Uterus (tissue), 4 donors: ENCODE measurements around the gene CPLX1. TPM values are rescaled to one million over a fixed set of nuclear protein-coding genes. Genes with fewer than 3 reads are reported as not detected.

Experiments
- DNase-seq, 2 donors: peaks; one replicate each; pipeline ENCODE4 v3.0.0-alpha.2; 2019 to 2020
- H3K27ac ChIP-seq, 2 donors: fragments of 200-600 bp; sonication (generic); 1 replicate in 1 of 2; 2 replicates in 1 of 2; pipeline ENCODE4 v1.5.1; 2016 to 2018
- H3K27me3 ChIP-seq, 2 donors: fragments of 200-600 bp; sonication (generic); one replicate each; pipeline ENCODE4 v1.5.1; 2018 to 2019; ENCODE audit warnings: control low read depth in 1 of 2
- H3K36me3 ChIP-seq, 2 donors: fragments of 200-600 bp; sonication (generic); one replicate each; pipeline ENCODE4 v1.5.1; 2019; ENCODE audit warnings: control low read depth in 1 of 2
- H3K4me1 ChIP-seq, 2 donors: fragments of 200-600 bp; sonication (generic); one replicate each; pipeline ENCODE4 v1.5.1; 2018 to 2019; ENCODE audit warnings: control low read depth in 1 of 2
- H3K4me3 ChIP-seq, 2 donors: fragments of 200-600 bp; sonication (generic); 1 replicate in 1 of 2; 2 replicates in 1 of 2; pipeline ENCODE4 v1.5.1; 2018 to 2019; ENCODE audit warnings: mild to moderate bottlenecking in 1 of 2
- H3K9me3 ChIP-seq, 2 donors: fragments of 200-600 bp; sonication (generic); one replicate each; pipeline ENCODE4 v1.5.1; 2019; ENCODE audit warnings: control low read depth in 1 of 2
- POLR2A ChIP-seq, 2 donors: fragments of 450-650 bp; IDR thresholded peaks; one replicate each; pipeline ENCODE4 v1.6.1; 2016; ENCODE audit warnings: antibody characterized with exemption in 2 of 2, mild to moderate bottlenecking in 1 of 2, moderate library complexity in 1 of 2
- intact Hi-C: fragments of 100-400 bp; cut with DNase I; formaldehyde crosslinking; loops from one replicate; pipeline ENCODE4 v1.15.1; 2023; ENCODE audit warnings: low total_unique reads
- total RNA-seq, 4 donors: library from RNA; depleted of rRNA in 3 of 4; stranded (reverse); fragments of >200 nt in 3 of 4; gene quantifications; one replicate each; pipeline versions ENCODE4 v1.1.0 to v1.2.4, GENCODE V29; 2014 to 2023
- TF ChIP-seq, protein P1 (sequence below), 4 experiments: fragments of 200-600 bp in 2 of 4; fragments of 450-650 bp in 2 of 4; sonication (generic) in 2 of 4; IDR thresholded peaks; one replicate each; pipeline ENCODE4 v1.5.1; 2016 to 2019; ENCODE audit warnings: antibody characterized with exemption in 4 of 4, mild to moderate bottlenecking in 2 of 4, moderate library complexity in 1 of 4
- donor health status: DM: yes; HTN: yes; CAD: no.

CPLX1 gene
- total RNA-seq, 4 donors from 2014 or later = 0.14 to 15.1 (median 2.0) TPM

DNA sequence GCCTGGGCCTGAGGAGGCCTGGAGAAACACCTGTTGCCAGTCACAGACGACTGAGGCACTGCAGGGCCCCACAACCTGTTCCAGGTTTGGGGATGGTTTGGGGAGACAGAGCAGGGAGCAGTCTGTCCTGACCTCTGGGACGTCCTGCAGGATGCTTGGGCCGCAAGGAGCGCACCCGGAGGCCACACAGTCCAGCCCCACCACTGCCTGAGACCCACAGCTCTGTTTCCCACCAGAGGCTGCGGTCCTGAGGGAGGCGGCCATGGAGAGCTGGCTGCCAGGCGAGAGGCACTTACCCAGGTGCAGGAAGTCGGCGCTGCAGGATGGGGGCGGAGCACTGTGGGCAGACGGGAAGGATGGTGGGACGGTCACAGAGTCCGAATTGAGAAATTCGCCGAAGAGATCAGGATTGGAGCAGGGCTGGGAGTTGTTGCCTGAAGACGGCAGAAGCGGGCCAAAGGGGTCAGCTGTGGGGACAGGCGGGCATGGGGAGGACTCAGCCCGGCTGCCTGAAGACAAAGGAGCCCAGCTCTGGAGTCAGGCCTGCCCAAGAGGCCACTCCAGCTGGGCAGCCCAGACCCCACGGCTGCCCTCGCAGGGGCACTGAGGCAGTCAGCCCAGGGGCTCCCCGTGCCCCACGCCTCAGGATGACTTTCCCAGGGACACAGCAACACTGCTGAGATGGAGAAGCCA lies 40.3 kb upstream of the CPLX1 start:
- H3K4me1 ChIP-seq = no peaks in the 10 kb centered on the region
- H3K9me3 ChIP-seq = no peaks in the 10 kb centered on the region
- H3K27me3 ChIP-seq = no peaks in the 10 kb centered on the region
- intact Hi-C loops = no loop called here
- H3K4me3 ChIP-seq = no peak overlapping the region
- DNase-seq = no peak
- TF ChIP-seq, protein P1, sequence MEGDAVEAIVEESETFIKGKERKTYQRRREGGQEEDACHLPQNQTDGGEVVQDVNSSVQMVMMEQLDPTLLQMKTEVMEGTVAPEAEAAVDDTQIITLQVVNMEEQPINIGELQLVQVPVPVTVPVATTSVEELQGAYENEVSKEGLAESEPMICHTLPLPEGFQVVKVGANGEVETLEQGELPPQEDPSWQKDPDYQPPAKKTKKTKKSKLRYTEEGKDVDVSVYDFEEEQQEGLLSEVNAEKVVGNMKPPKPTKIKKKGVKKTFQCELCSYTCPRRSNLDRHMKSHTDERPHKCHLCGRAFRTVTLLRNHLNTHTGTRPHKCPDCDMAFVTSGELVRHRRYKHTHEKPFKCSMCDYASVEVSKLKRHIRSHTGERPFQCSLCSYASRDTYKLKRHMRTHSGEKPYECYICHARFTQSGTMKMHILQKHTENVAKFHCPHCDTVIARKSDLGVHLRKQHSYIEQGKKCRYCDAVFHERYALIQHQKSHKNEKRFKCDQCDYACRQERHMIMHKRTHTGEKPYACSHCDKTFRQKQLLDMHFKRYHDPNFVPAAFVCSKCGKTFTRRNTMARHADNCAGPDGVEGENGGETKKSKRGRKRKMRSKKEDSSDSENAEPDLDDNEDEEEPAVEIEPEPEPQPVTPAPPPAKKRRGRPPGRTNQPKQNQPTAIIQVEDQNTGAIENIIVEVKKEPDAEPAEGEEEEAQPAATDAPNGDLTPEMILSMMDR (IDR thresholded peaks at IDR 0.05) = no peak
- TF ChIP-seq POLR2A (IDR thresholded peaks at IDR 0.05) = no peak
- H3K27ac ChIP-seq = no peak overlapping the region
- H3K36me3 ChIP-seq = no peaks in the 10 kb centered on the region

DNA sequence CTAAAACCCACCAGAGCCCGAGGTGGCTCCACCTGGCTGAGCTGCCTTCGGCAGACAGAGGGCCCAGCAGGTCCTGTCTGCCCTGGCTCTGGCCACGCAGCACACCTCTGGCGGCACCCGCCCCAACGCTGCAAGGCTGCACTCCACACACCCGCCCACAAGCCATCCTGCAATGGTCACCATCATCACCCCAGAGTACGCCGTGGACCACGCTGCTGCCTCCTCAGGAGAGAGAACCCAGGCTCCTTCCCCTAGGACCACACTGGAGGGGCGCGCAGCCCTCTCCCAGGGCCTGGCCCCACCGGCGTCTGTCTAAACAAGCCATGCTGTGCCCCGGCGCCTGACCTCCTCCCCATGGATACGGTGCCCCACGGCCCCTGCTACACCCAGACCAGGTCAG lies 39.6 kb upstream of the CPLX1 start:
- Histone ChIP-seq H3K4me3 (no peak overlapping the region), H3K36me3 (no peaks in the 10 kb centered on the region), H3K27me3 (no peaks in the 10 kb centered on the region), H3K4me1 (no peaks in the 10 kb centered on the region), H3K27ac (no peak overlapping the region), H3K9me3 (no peaks in the 10 kb centered on the region)
- TF ChIP-seq POLR2A (IDR thresholded peaks at IDR 0.05) = no peak
- TF ChIP-seq, protein P1 (IDR thresholded peaks at IDR 0.05) = no peak
- no peak for DNase-seq
- intact Hi-C loops = no loop called here

DNA sequence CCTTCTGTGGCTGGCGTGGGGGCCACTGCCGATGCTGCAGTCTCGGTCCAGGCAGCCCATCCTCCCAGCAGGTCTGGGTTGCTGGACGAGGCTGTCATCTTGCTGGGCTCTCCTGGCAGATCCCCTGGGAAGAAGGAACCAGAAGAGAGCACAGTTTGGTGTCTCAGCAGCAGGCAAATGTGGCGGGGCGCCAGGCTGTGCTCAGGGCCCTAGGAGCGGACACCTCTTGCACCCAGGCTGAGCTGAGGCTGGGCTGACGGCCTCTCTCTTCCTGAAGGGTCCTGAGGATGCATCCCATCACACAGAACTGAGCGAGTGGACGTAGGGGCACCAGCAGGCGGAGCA lies 39.2 kb upstream of the CPLX1 start:
- no peak for DNase-seq
- no peak for TF ChIP-seq POLR2A (IDR thresholded peaks at IDR 0.05)
- TF ChIP-seq, protein P1 (IDR thresholded peaks at IDR 0.05) = no peak

DNA sequence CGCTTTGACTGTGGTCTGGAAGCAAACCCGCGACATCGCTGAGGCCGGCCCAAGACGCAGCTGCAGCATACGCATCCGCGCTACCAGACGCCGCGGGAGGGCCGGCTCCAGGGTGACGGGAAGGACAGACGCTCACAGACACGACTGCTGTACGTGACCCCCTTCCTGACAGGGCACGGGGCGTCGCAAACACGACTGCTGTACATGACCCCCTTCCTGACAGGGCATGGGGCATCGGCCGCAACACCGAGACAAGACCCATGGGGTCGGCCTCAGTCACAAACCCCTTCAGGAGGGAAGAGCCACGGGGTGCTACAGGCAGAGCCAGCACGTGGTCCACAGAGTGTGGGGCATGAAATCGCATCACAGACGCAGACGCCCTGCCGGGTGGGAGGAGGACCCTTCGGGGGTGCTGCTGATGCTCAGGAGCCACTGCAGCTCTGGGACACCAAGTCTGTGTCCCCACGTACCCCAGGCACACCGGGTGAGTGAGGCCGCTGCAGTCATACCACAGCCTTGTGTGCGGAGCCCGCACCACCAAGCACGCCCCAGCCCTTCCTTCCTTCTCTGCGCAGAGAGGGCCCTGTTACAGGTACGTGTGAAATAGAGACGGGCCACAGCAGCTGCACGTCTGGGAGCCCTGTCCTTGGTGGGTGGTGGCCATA lies 38.7 kb upstream of the CPLX1 start:
- DNase-seq = no peak
- intact Hi-C loops = no loop called here
- Histone ChIP-seq H3K9me3 (no peaks in the 10 kb centered on the region), H3K4me3 (no peak overlapping the region), H3K27me3 (no peaks in the 10 kb centered on the region), H3K4me1 (no peaks in the 10 kb centered on the region), H3K27ac (no peak overlapping the region), H3K36me3 (no peaks in the 10 kb centered on the region)
- TF ChIP-seq, protein P1 (IDR thresholded peaks at IDR 0.05) = no peak
- no peak for TF ChIP-seq POLR2A (IDR thresholded peaks at IDR 0.05)

More for the DNA sequence above, 39.2 kb upstream of the CPLX1 start:
- Histone ChIP-seq H3K4me3 (no peak overlapping the region), H3K27ac (no peak overlapping the region), H3K9me3 (no peaks in the 10 kb centered on the region), H3K27me3 (no peaks in the 10 kb centered on the region), H3K4me1 (no peaks in the 10 kb centered on the region), H3K36me3 (no peaks in the 10 kb centered on the region)
- intact Hi-C loops = no loop called here

DNA sequence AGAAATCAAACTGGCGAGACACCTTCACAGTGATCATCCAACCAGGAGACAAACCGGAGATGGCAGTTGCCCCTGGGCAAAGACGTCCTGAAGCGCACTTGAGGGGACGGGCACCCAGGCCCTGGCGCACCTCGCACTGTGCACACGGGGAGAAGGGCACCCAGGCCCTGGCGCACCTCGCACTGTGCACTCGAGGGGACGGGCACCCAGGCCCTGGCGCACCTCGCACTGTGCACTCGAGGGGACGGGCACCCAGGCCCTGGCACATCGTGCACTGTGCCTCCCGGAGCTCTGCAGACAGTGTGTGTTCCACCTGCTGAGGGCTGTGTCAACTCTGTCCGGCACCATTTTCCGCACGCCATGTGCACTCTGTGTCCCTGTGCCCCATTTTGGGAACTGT lies 34.6 kb upstream of the CPLX1 start:
- no peak overlapping the region for H3K27ac ChIP-seq
- H3K4me1 ChIP-seq = no peaks in the 10 kb centered on the region
- no peaks in the 10 kb centered on the region for H3K36me3 ChIP-seq
- TF ChIP-seq, protein P1 (IDR thresholded peaks at IDR 0.05) = no peak
- TF ChIP-seq POLR2A (IDR thresholded peaks at IDR 0.05) = no peak
- H3K27me3 ChIP-seq = no peaks in the 10 kb centered on the region
- no peak for DNase-seq
- H3K4me3 ChIP-seq = no peak overlapping the region
- no peaks in the 10 kb centered on the region for H3K9me3 ChIP-seq
- intact Hi-C loops = no loop called here
